Gastroesophageal sphincter (tissue), 4 donors: ENCODE data around the gene ARMC9. TPM values are rescaled to one million over a fixed set of nuclear protein-coding genes. Genes with fewer than 3 reads are reported as not detected.
A peak's percentile ranks its signal among the peaks of the same experiment; 100 is the strongest.

Source experiments
- ATAC-seq: fragments of 150-250 bp; one replicate; pipeline ENCODE4 v1.9.1; 2016; ENCODE audit warnings: mild to moderate bottlenecking, moderate library complexity
- H3K27ac ChIP-seq, 4 donors: fragments of 200-600 bp; sonication (generic) in 3 of 4; 1 replicate in 3 of 4; 2 replicates in 1 of 4; pipeline ENCODE4 v1.5.1; 2016 to 2019
- H3K27me3 ChIP-seq: fragments of 200-600 bp; sonication (generic); one replicate; pipeline ENCODE4 v1.5.1; 2019
- H3K36me3 ChIP-seq, 2 donors: fragments of 200-600 bp; sonication (generic); one replicate each; pipeline ENCODE4 v1.5.1; 2019; ENCODE audit warnings: control low read depth in 1 of 2
- H3K4me1 ChIP-seq, 3 donors: fragments of 200-600 bp; sonication (generic); 1 replicate in 2 of 3; 2 replicates in 1 of 3; pipeline ENCODE4 v1.5.1; 2016 to 2019; ENCODE audit warnings: control low read depth in 2 of 3
- H3K4me3 ChIP-seq, 2 donors: fragments of 200-600 bp; sonication (generic); one replicate each; pipeline ENCODE4 v1.5.1; 2019; ENCODE audit warnings: mild to moderate bottlenecking in 1 of 2, moderate library complexity in 1 of 2
- H3K9me3 ChIP-seq, 3 donors: fragments of 200-600 bp; sonication (generic); one replicate each; pipeline ENCODE4 v1.5.1; 2017 to 2019; ENCODE audit warnings: control low read depth in 2 of 3
- EP300 ChIP-seq: sonication (generic); formaldehyde crosslinking; IDR thresholded peaks from one replicate; pipeline ENCODE4 v1.6.1; 2017; ENCODE audit warnings: antibody characterized with exemption, mild to moderate bottlenecking
- POLR2A ChIP-seq, 2 donors: fragments of 450-650 bp; IDR thresholded peaks; one replicate each; pipeline ENCODE4 v1.6.1; 2017; ENCODE audit warnings: antibody characterized with exemption in 2 of 2, mild to moderate bottlenecking in 2 of 2, moderate library complexity in 1 of 2
- POLR2AphosphoS5 ChIP-seq: sonication (generic); formaldehyde crosslinking; IDR thresholded peaks from one replicate; pipeline ENCODE4 v1.6.1; 2017; ENCODE audit warnings: antibody characterized with exemption
- WGBS, 2 donors: methylation state at CpG; one replicate each; pipeline ENCODE4 v1.1.5; 2018; ENCODE audit warnings: low coverage in 1 of 2; 5-methylcytosine and 5-hydroxymethylcytosine counted together
- total RNA-seq, 4 donors: library from RNA; depleted of rRNA; stranded (reverse); fragments of >200 nt; gene quantifications; one replicate each; pipeline ENCODE4 v1.1.0, GENCODE V29; 2016
- TF ChIP-seq, protein P1 (sequence below), 4 experiments: fragments of 200-600 bp in 2 of 4; fragments of 450-650 bp in 2 of 4; sonication (generic) in 1 of 4; IDR thresholded peaks; one replicate each; pipeline ENCODE4 v1.5.1; 2017 to 2019; ENCODE audit warnings: antibody characterized with exemption in 4 of 4, mild to moderate bottlenecking in 2 of 4, moderate library complexity in 2 of 4

Gene ARMC9
- total RNA-seq, 4 donors from 2014 or later, result 69.6 to 298 (median 152) TPM

DNA sequence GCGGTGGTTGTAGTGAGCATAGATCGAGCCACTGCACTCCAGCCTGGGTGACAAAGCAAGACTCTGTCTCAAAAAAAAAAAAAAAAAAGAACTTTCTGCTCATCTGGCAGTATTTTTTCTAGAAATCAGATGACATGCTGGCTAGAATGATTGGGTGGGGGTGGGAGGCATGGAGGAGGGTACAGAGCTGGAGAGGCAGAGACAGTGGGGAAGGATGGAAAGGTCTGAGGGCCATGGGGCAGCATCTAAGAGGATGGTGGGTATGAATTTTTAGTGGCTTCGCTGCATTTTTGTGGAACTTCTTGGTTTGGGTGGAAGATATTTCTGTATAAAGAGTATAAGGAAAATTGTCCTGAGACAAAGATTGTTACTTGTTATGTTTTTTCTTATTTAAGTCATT, 23.3 kb downstream of the ARMC9 start:
- H3K4me1 ChIP-seq, result peaks cover 6 to 57% (median 19%) of the 10 kb centered on the region in 3 donors

GRCh38 chr2:231222318-231223000, 24.0 kb downstream of the ARMC9 start:
- TF ChIP-seq, protein P1, sequence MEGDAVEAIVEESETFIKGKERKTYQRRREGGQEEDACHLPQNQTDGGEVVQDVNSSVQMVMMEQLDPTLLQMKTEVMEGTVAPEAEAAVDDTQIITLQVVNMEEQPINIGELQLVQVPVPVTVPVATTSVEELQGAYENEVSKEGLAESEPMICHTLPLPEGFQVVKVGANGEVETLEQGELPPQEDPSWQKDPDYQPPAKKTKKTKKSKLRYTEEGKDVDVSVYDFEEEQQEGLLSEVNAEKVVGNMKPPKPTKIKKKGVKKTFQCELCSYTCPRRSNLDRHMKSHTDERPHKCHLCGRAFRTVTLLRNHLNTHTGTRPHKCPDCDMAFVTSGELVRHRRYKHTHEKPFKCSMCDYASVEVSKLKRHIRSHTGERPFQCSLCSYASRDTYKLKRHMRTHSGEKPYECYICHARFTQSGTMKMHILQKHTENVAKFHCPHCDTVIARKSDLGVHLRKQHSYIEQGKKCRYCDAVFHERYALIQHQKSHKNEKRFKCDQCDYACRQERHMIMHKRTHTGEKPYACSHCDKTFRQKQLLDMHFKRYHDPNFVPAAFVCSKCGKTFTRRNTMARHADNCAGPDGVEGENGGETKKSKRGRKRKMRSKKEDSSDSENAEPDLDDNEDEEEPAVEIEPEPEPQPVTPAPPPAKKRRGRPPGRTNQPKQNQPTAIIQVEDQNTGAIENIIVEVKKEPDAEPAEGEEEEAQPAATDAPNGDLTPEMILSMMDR (IDR thresholded peaks at IDR 0.05), result no peak
- TF ChIP-seq POLR2AphosphoS5 (peak; percentile 90), EP300 (peak; percentile 59), POLR2A (IDR thresholded peaks at IDR 0.05) (no peak)
- Histone ChIP-seq H3K9me3 (no peaks in the 10 kb centered on the region), H3K4me3 (no peak overlapping the region), H3K27ac (peak overlapping the region; percentile 85 to 99 (median 94)), H3K36me3 (peaks cover 0 to 52% of the 10 kb centered on the region in 2 donors), H3K4me1 (peaks cover 8 to 64% (median 21%) of the 10 kb centered on the region in 3 donors), H3K27me3 (no peaks in the 10 kb centered on the region)
- WGBS, 2 donors, result 40 to 50% methylated on average over 7 of the region's 7 CpGs
- peak; percentile 87 for ATAC-seq

More for the DNA sequence above, 23.3 kb downstream of the ARMC9 start:
- ATAC-seq, result no peak
- Histone ChIP-seq H3K36me3 (peaks cover 0 to 59% of the 10 kb centered on the region in 2 donors), H3K4me3 (no peak overlapping the region), H3K27ac (peak overlapping the region; percentile 85 to 99 (median 94)), H3K27me3 (no peaks in the 10 kb centered on the region), H3K9me3 (no peaks in the 10 kb centered on the region)
- WGBS, 2 donors, result 85 to 100% methylated on average over 3 of the region's 3 CpGs
- TF ChIP-seq EP300, result no peak
- no peak for TF ChIP-seq POLR2AphosphoS5
- TF ChIP-seq, protein P1 (IDR thresholded peaks at IDR 0.05), result no peak
- TF ChIP-seq POLR2A (IDR thresholded peaks at IDR 0.05), result no peak

DNA sequence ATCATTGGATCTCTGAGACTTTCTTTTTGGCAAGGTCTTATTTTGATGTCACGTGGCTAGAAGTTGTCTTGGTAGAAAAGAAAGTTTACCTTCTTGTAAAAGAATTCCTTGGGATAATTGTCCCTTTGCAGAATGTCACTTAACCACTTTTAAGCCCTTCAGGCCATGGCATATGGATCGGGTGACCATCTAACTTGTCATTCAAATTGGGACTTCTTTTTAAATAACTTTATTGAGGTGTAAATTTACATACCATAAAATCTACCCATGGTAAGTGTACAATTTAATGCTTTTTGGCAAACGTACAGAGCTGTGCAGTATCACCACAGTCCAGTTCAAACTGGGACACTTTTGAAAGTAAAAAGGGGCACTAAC, 24.6 kb downstream of the ARMC9 start:
- Histone ChIP-seq H3K36me3 (peaks cover 0 to 51% of the 10 kb centered on the region in 2 donors), H3K27ac (peak overlapping the region; percentile 85 to 99 (median 94)), H3K4me3 (no peak overlapping the region), H3K4me1 (peaks cover 12 to 70% (median 21%) of the 10 kb centered on the region in 3 donors), H3K9me3 (no peaks in the 10 kb centered on the region), H3K27me3 (no peaks in the 10 kb centered on the region)
- TF ChIP-seq EP300, result no peak
- TF ChIP-seq, protein P1 (IDR thresholded peaks at IDR 0.05), result no peak
- no peak for TF ChIP-seq POLR2A (IDR thresholded peaks at IDR 0.05)
- TF ChIP-seq POLR2AphosphoS5, result no peak
- no peak for ATAC-seq
- WGBS, 2 donors, result 53 to 69% methylated on average over 3 of the region's 3 CpGs

GRCh38 chr2:231223458-231223976, 25.1 kb downstream of the ARMC9 start:
- H3K4me3 ChIP-seq, result no peak overlapping the region
- ATAC-seq, result peak; percentile 45
- H3K27me3 ChIP-seq, result no peaks in the 10 kb centered on the region
- WGBS, 2 donors, result 35 to 39% methylated on average over 6 of the region's 6 CpGs
- H3K36me3 ChIP-seq, result peaks cover 0 to 49% of the 10 kb centered on the region in 2 donors
- peak overlapping the region; percentile 85 to 99 (median 94) for H3K27ac ChIP-seq
- TF ChIP-seq POLR2AphosphoS5 (peak; percentile 88), EP300 (peak; percentile 43), POLR2A (IDR thresholded peaks at IDR 0.05) (no peak)
- no peaks in the 10 kb centered on the region for H3K9me3 ChIP-seq
- peaks cover 15 to 74% (median 21%) of the 10 kb centered on the region in 3 donors for H3K4me1 ChIP-seq

DNA sequence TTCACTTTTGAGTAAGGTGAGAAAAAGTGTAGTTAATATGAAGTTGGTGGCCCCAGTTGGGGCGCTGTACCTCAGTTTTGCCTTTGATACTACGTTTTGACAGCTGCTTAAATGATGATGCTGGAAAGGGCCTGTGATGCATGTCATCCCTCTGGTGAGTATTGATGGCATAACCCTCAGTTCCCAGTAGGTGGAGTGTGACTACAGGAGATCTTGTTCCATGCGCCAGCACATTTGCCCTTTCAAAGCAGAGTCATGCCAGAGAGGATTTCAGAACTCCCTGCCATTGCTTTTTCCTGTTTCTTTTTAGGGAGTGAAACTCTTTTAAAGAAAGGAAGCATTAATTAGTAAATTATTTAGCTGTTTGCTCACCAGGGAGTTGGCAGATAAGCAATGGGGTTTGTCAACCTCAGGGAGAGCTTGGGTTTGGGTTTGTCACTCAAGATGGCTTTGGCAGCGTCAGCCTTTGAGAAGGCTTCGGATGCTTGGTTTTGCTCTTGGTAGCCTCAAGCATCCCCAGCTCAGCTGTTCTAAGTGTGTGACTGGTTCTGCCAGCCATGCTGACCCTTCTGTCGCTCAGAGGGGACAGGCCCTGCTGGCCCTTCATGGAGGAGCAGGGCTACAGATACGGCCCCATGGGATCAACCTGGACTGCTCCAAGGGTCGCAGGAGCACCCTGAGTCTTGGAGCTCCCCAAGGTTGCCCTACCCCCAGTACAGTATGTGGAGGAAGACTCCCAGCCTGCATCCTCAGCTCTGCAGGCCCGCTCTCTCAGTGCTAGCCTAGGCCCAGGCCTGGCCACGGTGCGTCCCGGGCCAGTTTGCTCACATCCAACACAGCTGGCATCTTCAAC, 29.1 kb downstream of the ARMC9 start:
- Histone ChIP-seq H3K4me1 (peaks cover 12 to 77% (median 25%) of the 10 kb centered on the region in 3 donors), H3K4me3 (no peak overlapping the region), H3K36me3 (peaks cover 0 to 37% of the 10 kb centered on the region in 2 donors), H3K9me3 (no peaks in the 10 kb centered on the region), H3K27me3 (no peaks in the 10 kb centered on the region), H3K27ac (peak overlapping the region; percentile 85 to 99 (median 94))
- TF ChIP-seq POLR2AphosphoS5, result peak; percentile 88
- no peak for TF ChIP-seq EP300
- TF ChIP-seq, protein P1 (IDR thresholded peaks at IDR 0.05), result peak; percentile 61 to 88 (median 85)
- no peak for TF ChIP-seq POLR2A (IDR thresholded peaks at IDR 0.05)
- peak; percentile 81 for ATAC-seq
- 14 to 33% methylated on average over 3 of the region's 12 CpGs for WGBS, 2 donors
